Activated B cell treated with CpG ODN at 0.5 μM for 24 hours (primary cell): ENCODE measurements around the gene SLC41A1. TPM values are rescaled to one million over a fixed set of nuclear protein-coding genes. Genes with fewer than 3 reads are reported as not detected.

Experiments used
- ATAC-seq: fragments of 200-7000 bp; cut with Tn5 transposase; one replicate; pipeline ENCODE4 v1.10.0; 2021; ENCODE audit warnings: low read depth, mild to moderate bottlenecking, moderate library complexity
- CTCF ChIA-PET: fragments of 350-600 bp; sonication (Branson Sonifier 250); formaldehyde crosslinking; loops from one replicate; lab custom pipeline; 2021; ENCODE audit warnings: antibody characterized with exemption; lab: Charles Lee
- POLR2A ChIA-PET: fragments of 350-600 bp; sonication (Branson Sonifier 250); formaldehyde crosslinking; loops from one replicate; lab custom pipeline; 2021; ENCODE audit warnings: antibody characterized with exemption; lab: Charles Lee
- DNase-seq: peaks from one replicate; pipeline ENCODE4 v3.0.0; 2022
- H3K27ac Mint-ChIP-seq: one replicate; pipeline ENCODE4 v1.8.0; 2020; ENCODE audit warnings: mixed read lengths
- H3K27me3 Mint-ChIP-seq: one replicate; pipeline ENCODE4 v1.8.0; 2021; ENCODE audit warnings: mixed read lengths
- H3K36me3 Mint-ChIP-seq: one replicate; pipeline ENCODE4 v1.8.0; 2021; ENCODE audit warnings: low read depth, mixed read lengths
- H3K4me1 Mint-ChIP-seq: one replicate; pipeline ENCODE4 v1.8.0; 2021; ENCODE audit warnings: mixed read lengths
- H3K4me3 Mint-ChIP-seq: one replicate; pipeline ENCODE4 v1.8.0; 2020; ENCODE audit warnings: mild to moderate bottlenecking, mixed read lengths
- H3K9me3 Mint-ChIP-seq: one replicate; pipeline ENCODE4 v1.8.0; 2020; ENCODE audit warnings: mixed read lengths
- intact Hi-C: fragments of 100-400 bp; cut with micrococcal nuclease; formaldehyde crosslinking; loops from one replicate; pipeline ENCODE4 v1.15.1; 2024
- total RNA-seq: library from RNA; stranded (reverse); gene quantifications from 2 replicates; pipeline ENCODE4 v1.2.3, GENCODE V29; 2022
- TF ChIP-seq, protein P1 (sequence below): fragments of 200-600 bp; IDR thresholded peaks from one replicate; pipeline ENCODE4 v1.8.0; 2022; ENCODE audit warnings: antibody characterized with exemption, mild to moderate bottlenecking

Gene SLC41A1
- total RNA-seq, 1 donor from 2014 or later, result 32.4 TPM

DNA sequence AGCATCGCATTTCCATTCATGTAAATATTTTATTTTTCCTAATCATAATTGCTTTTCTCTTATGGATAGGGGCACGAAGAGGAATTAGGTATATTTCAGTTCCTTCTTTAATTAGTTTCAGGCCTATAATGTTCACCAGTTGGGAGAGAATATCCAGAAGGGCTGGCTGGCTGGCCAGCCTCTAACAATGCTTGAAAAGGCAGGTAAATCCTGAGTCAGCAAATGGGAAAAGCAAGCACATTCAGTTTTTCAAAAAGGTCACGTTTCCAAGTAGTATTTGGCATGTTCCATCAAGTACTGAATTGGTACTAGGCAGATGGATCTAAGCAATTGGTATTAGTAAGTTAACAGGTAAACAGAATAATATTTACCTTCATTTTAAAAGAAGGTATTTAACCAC is 45.8 kb downstream of the SLC41A1 start:
- H3K27ac Mint-ChIP-seq, result peak overlapping the region; percentile 64
- ChIA-PET CTCF (no interaction called here), POLR2A (no interaction called here)
- peaks cover 33% of the 10 kb centered on the region for H3K4me1 Mint-ChIP-seq
- H3K36me3 Mint-ChIP-seq, result peaks cover 64% of the 10 kb centered on the region
- ATAC-seq (no peak), DNase-seq (no peak)
- TF ChIP-seq, protein P1, sequence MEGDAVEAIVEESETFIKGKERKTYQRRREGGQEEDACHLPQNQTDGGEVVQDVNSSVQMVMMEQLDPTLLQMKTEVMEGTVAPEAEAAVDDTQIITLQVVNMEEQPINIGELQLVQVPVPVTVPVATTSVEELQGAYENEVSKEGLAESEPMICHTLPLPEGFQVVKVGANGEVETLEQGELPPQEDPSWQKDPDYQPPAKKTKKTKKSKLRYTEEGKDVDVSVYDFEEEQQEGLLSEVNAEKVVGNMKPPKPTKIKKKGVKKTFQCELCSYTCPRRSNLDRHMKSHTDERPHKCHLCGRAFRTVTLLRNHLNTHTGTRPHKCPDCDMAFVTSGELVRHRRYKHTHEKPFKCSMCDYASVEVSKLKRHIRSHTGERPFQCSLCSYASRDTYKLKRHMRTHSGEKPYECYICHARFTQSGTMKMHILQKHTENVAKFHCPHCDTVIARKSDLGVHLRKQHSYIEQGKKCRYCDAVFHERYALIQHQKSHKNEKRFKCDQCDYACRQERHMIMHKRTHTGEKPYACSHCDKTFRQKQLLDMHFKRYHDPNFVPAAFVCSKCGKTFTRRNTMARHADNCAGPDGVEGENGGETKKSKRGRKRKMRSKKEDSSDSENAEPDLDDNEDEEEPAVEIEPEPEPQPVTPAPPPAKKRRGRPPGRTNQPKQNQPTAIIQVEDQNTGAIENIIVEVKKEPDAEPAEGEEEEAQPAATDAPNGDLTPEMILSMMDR, result no peak
- no peak overlapping the region for H3K4me3 Mint-ChIP-seq
- intact Hi-C loops, result no loop called here
- no peaks in the 10 kb centered on the region for H3K9me3 Mint-ChIP-seq
- H3K27me3 Mint-ChIP-seq, result no peaks in the 10 kb centered on the region

DNA sequence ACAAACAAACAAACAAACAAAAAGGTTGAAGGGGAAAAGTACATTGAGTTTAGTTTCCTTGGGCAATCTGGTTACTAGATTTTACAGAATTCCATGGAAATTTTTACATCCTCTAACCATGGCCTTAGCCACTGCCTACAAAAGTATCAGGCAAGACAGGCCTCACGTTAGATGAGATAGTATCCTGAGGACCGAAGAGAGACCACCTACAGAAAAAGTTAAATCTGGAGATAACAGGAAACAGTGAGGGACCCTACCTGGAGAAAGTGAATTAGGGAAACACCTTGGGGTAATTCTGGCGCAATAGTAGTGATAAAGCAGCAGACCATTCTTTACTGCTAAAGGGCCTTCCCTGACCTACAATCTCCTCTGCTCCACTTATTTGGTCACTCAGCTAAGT is 46.4 kb downstream of the SLC41A1 start:
- Mint-ChIP-seq H3K27ac (peak overlapping the region; percentile 50), H3K4me3 (no peak overlapping the region), H3K27me3 (no peaks in the 10 kb centered on the region), H3K36me3 (peaks cover 58% of the 10 kb centered on the region), H3K9me3 (no peaks in the 10 kb centered on the region), H3K4me1 (peaks cover 26% of the 10 kb centered on the region)
- DNase-seq, result no peak
- intact Hi-C loops, result no loop called here
- no peak for ATAC-seq
- TF ChIP-seq, protein P1, result no peak
- ChIA-PET POLR2A (interaction anchor here (1.2 to 1.4 kb wide), 2 partner anchors 9 to 11 kb away, joined by 3 read pairs; partner anchors contain the start of gene RAB29), CTCF (interaction anchor here (1.0 to 1.5 kb wide), 2 partner anchors 55 to 210 kb away, joined by 3 to 5 read pairs; no protein-coding TSS in a partner anchor)

DNA sequence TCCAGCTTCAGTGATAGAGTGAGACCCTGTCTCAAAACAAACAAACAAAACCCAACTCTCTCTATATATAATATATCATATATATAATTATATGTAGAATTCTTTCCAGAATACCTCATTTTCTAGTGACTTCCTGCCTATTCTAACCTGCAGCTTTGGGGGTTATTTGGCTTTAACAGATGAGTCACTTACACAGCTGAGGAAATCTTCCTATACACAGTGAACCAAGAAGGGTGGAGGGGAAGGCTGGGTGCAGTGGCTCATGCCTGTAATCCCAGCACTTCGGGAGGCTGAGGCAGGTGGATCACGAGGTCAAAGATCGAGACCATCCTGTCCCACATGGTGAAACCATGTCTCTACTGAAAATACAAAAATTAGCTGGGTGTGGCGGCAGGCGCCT is 47.0 kb downstream of the SLC41A1 start:
- Mint-ChIP-seq H3K4me1 (peaks cover 21% of the 10 kb centered on the region), H3K27me3 (no peaks in the 10 kb centered on the region), H3K9me3 (no peaks in the 10 kb centered on the region), H3K4me3 (no peak overlapping the region), H3K27ac (peak overlapping the region; percentile 50), H3K36me3 (peaks cover 54% of the 10 kb centered on the region)
- ATAC-seq, result no peak
- ChIA-PET POLR2A (interaction anchor here (0.6 to 1.4 kb wide), 5 partner anchors 8 to 28 kb away, joined by 3 to 6 read pairs (median 3); partner anchors contain the start of gene RAB29), CTCF (interaction anchor here (1.0 to 1.5 kb wide), 2 partner anchors 55 to 211 kb away, joined by 3 to 5 read pairs; no protein-coding TSS in a partner anchor)
- DNase-seq, result no peak
- TF ChIP-seq, protein P1, result no peak
- intact Hi-C loops, result no loop called here

DNA sequence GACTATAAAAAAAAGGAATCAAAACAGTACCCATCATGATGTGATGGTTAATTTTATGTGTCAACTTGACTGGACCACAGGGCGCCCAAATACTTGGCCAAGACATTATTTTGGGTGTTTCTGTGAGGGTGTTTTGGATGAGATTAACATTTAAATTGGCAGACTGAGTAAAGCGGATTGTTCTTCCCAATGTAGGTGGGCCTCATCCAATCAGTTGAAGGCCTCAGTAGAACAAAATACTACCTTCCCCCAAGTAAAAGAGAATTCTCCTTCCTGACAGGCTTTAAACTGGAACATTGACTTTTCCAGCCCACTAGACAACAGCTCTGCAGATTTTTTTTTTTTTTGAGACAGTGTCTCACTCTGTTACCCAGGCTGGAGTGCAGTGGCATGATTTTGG is 48.4 kb downstream of the SLC41A1 start:
- Mint-ChIP-seq H3K9me3 (no peaks in the 10 kb centered on the region), H3K27ac (no peak overlapping the region), H3K4me1 (peaks cover 13% of the 10 kb centered on the region), H3K4me3 (no peak overlapping the region), H3K36me3 (peaks cover 42% of the 10 kb centered on the region), H3K27me3 (no peaks in the 10 kb centered on the region)
- CTCF ChIA-PET, result no interaction called here
- no peak for DNase-seq
- POLR2A ChIA-PET, result interaction anchor here (1.4 to 1.7 kb wide), 2 partner anchors 10 to 15 kb away, joined by 6 to 9 read pairs; partner anchors contain the start of gene NUCKS1
- TF ChIP-seq, protein P1, result no peak
- no peak for ATAC-seq
- intact Hi-C loops, result no loop called here

DNA sequence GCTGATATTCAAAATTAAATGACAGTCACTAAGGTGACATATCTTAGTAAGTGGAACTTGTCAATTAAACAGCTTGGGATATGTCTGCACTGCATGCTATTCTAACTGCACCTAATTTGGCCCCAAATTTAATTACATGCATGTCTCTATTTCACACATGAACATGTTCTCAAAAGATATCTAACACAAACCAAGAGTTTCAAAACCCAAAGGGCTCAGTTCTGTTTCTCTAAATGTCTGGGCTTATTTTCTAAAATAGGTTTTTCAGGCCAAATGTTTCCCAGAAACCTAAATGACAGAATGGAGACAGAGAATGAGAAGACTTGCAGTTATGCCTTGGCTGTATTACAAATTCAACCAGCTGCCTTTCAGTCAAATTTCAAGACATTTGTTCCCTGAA is 49.0 kb downstream of the SLC41A1 start:
- H3K4me1 Mint-ChIP-seq, result peaks cover 13% of the 10 kb centered on the region
- no peak overlapping the region for H3K27ac Mint-ChIP-seq
- TF ChIP-seq, protein P1, result no peak
- H3K9me3 Mint-ChIP-seq, result no peaks in the 10 kb centered on the region
- CTCF ChIA-PET, result interaction anchor here (1.0 kb wide), 1 partner anchor 53 kb away, joined by 3 read pairs; no protein-coding TSS in a partner anchor
- intact Hi-C loops, result no loop called here
- POLR2A ChIA-PET, result interaction anchor here (1.7 kb wide), 1 partner anchor 14 kb away, joined by 9 read pairs; the partner anchor contains the start of gene NUCKS1
- no peak for ATAC-seq
- H3K4me3 Mint-ChIP-seq, result no peak overlapping the region
- no peak for DNase-seq
- H3K27me3 Mint-ChIP-seq, result no peaks in the 10 kb centered on the region
- peaks cover 36% of the 10 kb centered on the region for H3K36me3 Mint-ChIP-seq
